ENCODE results near the gene TRIM9. TPM values are rescaled to one million over a fixed set of nuclear protein-coding genes. Genes with fewer than 3 reads are reported as not detected.

The TRIM9 gene
- total RNA-seq, 4 donors from 2014 or later, result 0.56 to 2.6 (median 1.8) TPM

- no peaks in the 10 kb centered on the region for H3K36me3 ChIP-seq
Measured at GRCh38 chr14:50941151-50941550, 153.8 kb downstream of the TRIM9 start.

GRCh38 chr14:50937800-50938199 lies 157.1 kb downstream of the TRIM9 start:
- H3K4me1 ChIP-seq, result no peaks in the 10 kb centered on the region
- no peak overlapping the region for H3K4me3 ChIP-seq (replicated peaks in 1 of 3)
- DNase-seq, result no peak
- no peaks in the 10 kb centered on the region for H3K9me3 ChIP-seq
- no peak for TF ChIP-seq CTCF (IDR thresholded peaks at IDR 0.05)
- TF ChIP-seq POLR2A (IDR thresholded peaks at IDR 0.05), result no peak
- H3K36me3 ChIP-seq, result no peaks in the 10 kb centered on the region
- H3K27ac ChIP-seq, result no peak overlapping the region
- intact Hi-C loops (cut with DNase I), result no loop called here
- 86 to 87% methylated on average over 4 of the region's 4 CpGs for WGBS, 2 donors
- H3K27me3 ChIP-seq, result no peaks in the 10 kb centered on the region

More at GRCh38 chr14:50941151-50941550, 153.8 kb downstream of the TRIM9 start:
- 75 to 92% methylated on average over 6 of the region's 6 CpGs for WGBS, 2 donors
- TF ChIP-seq CTCF (IDR thresholded peaks at IDR 0.05), result no peak
- no peak for TF ChIP-seq POLR2A (IDR thresholded peaks at IDR 0.05)
- Histone ChIP-seq H3K9me3 (no peaks in the 10 kb centered on the region), H3K4me1 (no peaks in the 10 kb centered on the region), H3K27me3 (no peaks in the 10 kb centered on the region), H3K27ac (no peak overlapping the region), H3K4me3 (replicated peaks in 1 of 3) (no peak overlapping the region)
- intact Hi-C loops (cut with DNase I), result no loop called here
- DNase-seq, result no peak

- H3K4me3 ChIP-seq (replicated peaks in 1 of 3), result no peak overlapping the region
- no peaks in the 10 kb centered on the region for H3K36me3 ChIP-seq
- TF ChIP-seq POLR2A (IDR thresholded peaks at IDR 0.05), result no peak
- TF ChIP-seq CTCF (IDR thresholded peaks at IDR 0.05), result no peak
- intact Hi-C loops (cut with DNase I), result no loop called here
- no peaks in the 10 kb centered on the region for H3K27me3 ChIP-seq
- WGBS, 2 donors, result 64 to 74% methylated on average over 2 of the region's 2 CpGs
- no peak for DNase-seq
- no peak overlapping the region for H3K27ac ChIP-seq
- H3K4me1 ChIP-seq, result no peaks in the 10 kb centered on the region
- H3K9me3 ChIP-seq, result no peaks in the 10 kb centered on the region
Measured at GRCh38 chr14:50937325-50937724, 157.6 kb downstream of the TRIM9 start.

- no peak overlapping the region for H3K27ac ChIP-seq
- TF ChIP-seq CTCF (IDR thresholded peaks at IDR 0.05), result no peak
- TF ChIP-seq POLR2A (IDR thresholded peaks at IDR 0.05), result no peak
- H3K9me3 ChIP-seq, result no peaks in the 10 kb centered on the region
- no peak overlapping the region for H3K4me3 ChIP-seq (replicated peaks in 1 of 3)
- no peaks in the 10 kb centered on the region for H3K27me3 ChIP-seq
- DNase-seq, result no peak
- H3K36me3 ChIP-seq, result no peaks in the 10 kb centered on the region
- no peaks in the 10 kb centered on the region for H3K4me1 ChIP-seq
- WGBS, 2 donors, result 89 to 91% methylated on average over 2 of the region's 2 CpGs
- intact Hi-C loops (cut with DNase I), result no loop called here
Measured at GRCh38 chr14:50936882-50937281, 158.0 kb downstream of the TRIM9 start.

GRCh38 chr14:50936016-50936340 lies 158.9 kb downstream of the TRIM9 start:
- no peak for TF ChIP-seq CTCF (IDR thresholded peaks at IDR 0.05)
- no peak for TF ChIP-seq POLR2A (IDR thresholded peaks at IDR 0.05)
- H3K27me3 ChIP-seq, result no peaks in the 10 kb centered on the region
- H3K9me3 ChIP-seq, result no peaks in the 10 kb centered on the region
- 75 to 77% methylated on average over 2 of the region's 2 CpGs for WGBS, 2 donors
- H3K4me3 ChIP-seq (replicated peaks in 1 of 3), result no peak overlapping the region
- no peak overlapping the region for H3K27ac ChIP-seq
- intact Hi-C loops (cut with DNase I), result no loop called here
- H3K36me3 ChIP-seq, result peaks cover 0 to 3% of the 10 kb centered on the region in 2 donors
- no peaks in the 10 kb centered on the region for H3K4me1 ChIP-seq
- DNase-seq, result no peak

All from thyroid gland (tissue), 4 donors.